ENCODE data around the gene NFKBIZ.
A peak's percentile ranks its signal among the peaks of the same experiment; 100 is the strongest.
"Not testable (repeated sequence)": the region's sequence is repeated elsewhere in the genome, so short reads cannot be mapped to it uniquely, and the experiment has no call there.

Gene NFKBIZ

GRCh38 chr3:101851850-101852714 is 2.8 kb downstream of the NFKBIZ start:
- no peak for DNase-seq

GRCh38 chr3:101852983-101853840 is 3.9 kb downstream of the NFKBIZ start:
- no peak for DNase-seq

GRCh38 chr3:101853982-101854381 is 4.7 kb downstream of the NFKBIZ start:
- no peak for DNase-seq

GRCh38 chr3:101854608-101855304 is 5.4 kb downstream of the NFKBIZ start:
- no peak for DNase-seq

GRCh38 chr3:101857301-101857741 is 8.0 kb downstream of the NFKBIZ start:
- no peak for DNase-seq

- no peak for DNase-seq
Measured at GRCh38 chr3:101858464-101859030, 9.2 kb downstream of the NFKBIZ start.

GRCh38 chr3:101859882-101860448 is 10.7 kb downstream of the NFKBIZ start:
- no peak for DNase-seq

GRCh38 chr3:101861212-101861788 is 12.0 kb downstream of the NFKBIZ start:
- DNase-seq, result no peak

- DNase-seq, result no peak
Measured at GRCh38 chr3:101861789-101862415, 12.6 kb downstream of the NFKBIZ start.

GRCh38 chr3:101862416-101863165 is 13.3 kb downstream of the NFKBIZ start:
- no peak for DNase-seq

GRCh38 chr3:101864926-101865325 is 15.6 kb downstream of the NFKBIZ start:
- DNase-seq, result not testable (repeated sequence)

GRCh38 chr3:101865751-101866509 is 16.6 kb downstream of the NFKBIZ start:
- no peak for DNase-seq

GRCh38 chr3:101867511-101867910 is 18.2 kb downstream of the NFKBIZ start:
- DNase-seq, result no peak

- no peak for DNase-seq
Measured at GRCh38 chr3:101867996-101868395, 18.7 kb downstream of the NFKBIZ start.

- no peak for DNase-seq
Measured at GRCh38 chr3:101868534-101869464, 19.5 kb downstream of the NFKBIZ start.

GRCh38 chr3:101870138-101870537 is 20.8 kb downstream of the NFKBIZ start:
- no peak for DNase-seq

GRCh38 chr3:101873619-101874018 is 24.3 kb downstream of the NFKBIZ start:
- no peak for DNase-seq

- DNase-seq, result no peak
Measured at GRCh38 chr3:101876142-101876541, 26.8 kb downstream of the NFKBIZ start.

GRCh38 chr3:101878589-101878988 is 29.3 kb downstream of the NFKBIZ start:
- peak; percentile 12 for DNase-seq

Data from NCI-H748 treated with DMSO at 0.1 percent for 48 hours (cell line).